ENCODE measurements around the gene SS18L1. TPM values are rescaled to one million over a fixed set of nuclear protein-coding genes. Genes with fewer than 3 reads are reported as not detected.

The SS18L1 gene
- total and polyA plus RNA-seq, 10 donors = 6.7 to 18.6 (median 13.9) TPM

- intact Hi-C loops (cut with DNase I; ENCODE audit: low total_unique reads) = loop anchor here (5.0 to 10.0 kb wide), 2 partner anchors 40 to 62 kb away; partner anchors contain the start of genes PSMA7 and SS18L1
Measured at GRCh38 chr20:62182469-62183425, 39.2 kb downstream of the SS18L1 start, which contains the start of gene MTG2. Gene MTG2 (plus strand): TSS chr20:62183028. CDS start chr20:62193421, 10,393 bp downstream.

GRCh38 chr20:62183426-62184142 is 40.0 kb downstream of the SS18L1 start:
- 28 to 34% (median 32%) methylated on average over 25 of the region's 25 CpGs for WGBS, 5 donors
- TF ChIP-seq CTCF (IDR thresholded peaks at IDR 0.05 in 8 of 11, conservative IDR thresholded peaks at IDR 0.05 in 3 of 11) (no peak), POLR2AphosphoS5 (IDR thresholded peaks at IDR 0.05) (no peak), POLR2A (IDR thresholded peaks at IDR 0.05) (no peak)
- H3K27ac ChIP-seq = peak overlapping the region; percentile 92 to 99 (median 97)

More at GRCh38 chr20:62182469-62183425, 39.2 kb downstream of the SS18L1 start, which contains the start of gene MTG2:
- peak in 1 of 3 donors; percentile 86 for TF ChIP-seq POLR2A (IDR thresholded peaks at IDR 0.05)
- peak; percentile 98 to 99 (median 99) for TF ChIP-seq POLR2AphosphoS5 (IDR thresholded peaks at IDR 0.05)
- TF ChIP-seq CTCF (IDR thresholded peaks at IDR 0.05 in 8 of 11, conservative IDR thresholded peaks at IDR 0.05 in 3 of 11) = peak in 6 of 11 experiments; percentile 22 to 46 (median 30)
- H3K27me3 ChIP-seq (replicated peaks in 1 of 7) = no peaks in the 10 kb centered on the region
- H3K36me3 ChIP-seq = peaks cover 0 to 15% (median 6%) of the 10 kb centered on the region in 6 donors
- no peaks in the 10 kb centered on the region for H3K9me3 ChIP-seq
- 0 to 1% (median 1%) methylated on average over 67 to 96 of the region's 96 CpGs for WGBS, 5 donors
- peak; percentile 98 for DNase-seq
- peak within 1 kb of the TSS; percentile 73 to 89 (median 84) for H3K4me3 ChIP-seq
- peaks cover 20 to 59% (median 42%) of the 10 kb centered on the region in 6 donors for H3K4me1 ChIP-seq
- peak within 1 kb of the TSS; percentile 92 to 99 (median 97) for H3K27ac ChIP-seq

GRCh38 chr20:62186096-62186426 is 42.5 kb downstream of the SS18L1 start:
- H3K27ac ChIP-seq = peak overlapping the region in 7 of 8 donors; percentile 56 to 99 (median 82)
- intact Hi-C loops (cut with DNase I; ENCODE audit: low total_unique reads) = loop anchor here (10.0 kb wide), 1 partner anchor 59 kb away; no protein-coding TSS in a partner anchor
- peak overlapping the region in 1 of 8 donors; percentile 85 for H3K4me3 ChIP-seq
- peaks cover 20 to 72% (median 45%) of the 10 kb centered on the region in 6 donors for H3K4me1 ChIP-seq
- 51 to 78% (median 69%) methylated on average over 3 of the region's 3 CpGs for WGBS, 5 donors
- H3K27me3 ChIP-seq (replicated peaks in 1 of 7) = no peaks in the 10 kb centered on the region
- no peak for TF ChIP-seq CTCF (IDR thresholded peaks at IDR 0.05 in 8 of 11, conservative IDR thresholded peaks at IDR 0.05 in 3 of 11)
- no peak for TF ChIP-seq POLR2AphosphoS5 (IDR thresholded peaks at IDR 0.05)
- TF ChIP-seq POLR2A (IDR thresholded peaks at IDR 0.05) = no peak
- H3K36me3 ChIP-seq = peaks cover 0 to 24% (median 11%) of the 10 kb centered on the region in 6 donors
- DNase-seq = no peak
- H3K9me3 ChIP-seq = no peaks in the 10 kb centered on the region

More at GRCh38 chr20:62183426-62184142, 40.0 kb downstream of the SS18L1 start:
- DNase-seq = peak; percentile 44
- H3K4me3 ChIP-seq = peak overlapping the region; percentile 73 to 89 (median 84)
- H3K4me1 ChIP-seq = peaks cover 20 to 66% (median 45%) of the 10 kb centered on the region in 6 donors
- intact Hi-C loops (cut with DNase I; ENCODE audit: low total_unique reads) = loop anchor here (5.0 to 10.0 kb wide), 2 partner anchors 41 to 61 kb away; partner anchors contain the start of genes PSMA7 and SS18L1
- no peaks in the 10 kb centered on the region for H3K27me3 ChIP-seq (replicated peaks in 1 of 7)
- peaks cover 0 to 13% (median 6%) of the 10 kb centered on the region in 6 donors for H3K36me3 ChIP-seq
- H3K9me3 ChIP-seq = no peaks in the 10 kb centered on the region

Measured in spleen (tissue), 11 donors.